HL-60 (cell line): ENCODE measurements around the gene GDF15.

Source experiments
- CTCF ChIP-seq: IDR thresholded peaks from one replicate; pipeline ENCODE4 v1.5.1; 2011; ENCODE audit warnings: low read length, control low read depth, inconsistent platforms; ENCODE audit not compliant: insufficient read depth
- GABPA ChIP-seq: IDR thresholded peaks from 2 replicates; pipeline ENCODE4 v1.6.1; 2012; ENCODE audit warnings: low read depth
- POLR2AphosphoS5 ChIP-seq: IDR thresholded peaks from 2 replicates; pipeline ENCODE4 v1.6.1; 2012; ENCODE audit warnings: low read depth
- REST ChIP-seq: IDR thresholded peaks from 2 replicates; pipeline ENCODE4 v1.6.1; 2012; ENCODE audit warnings: low read depth; ENCODE audit not compliant: insufficient replicate concordance
- SPI1 ChIP-seq: IDR thresholded peaks from 2 replicates; pipeline ENCODE4 v1.6.1; 2012; ENCODE audit warnings: low read depth, mild to moderate bottlenecking, borderline replicate concordance

- TF ChIP-seq CTCF (peak; percentile 51), REST (no peak), POLR2AphosphoS5 (no peak), GABPA (no peak), SPI1 (no peak)
These were observed 36.3 kb upstream of the GDF15 start for GRCh38 chr19:18349524-18350128.
